Stomach (tissue), 9 donors: ENCODE results near the gene SLIT1. TPM values are rescaled to one million over a fixed set of nuclear protein-coding genes. Genes with fewer than 3 reads are reported as not detected.

Experiments used
- DNase-seq, 2 donors: peaks; one replicate each; pipeline versions ENCODE4 v3.0.0 to v3.0.0-alpha.2; 2013 to 2019
- H3K27ac ChIP-seq, 5 donors: fragments of 200-600 bp in 4 of 5; sonication (generic) in 4 of 5; one replicate each; pipeline ENCODE4 v1.5.1; 2013 to 2019; ENCODE audit warnings: mild to moderate bottlenecking in 1 of 5, moderate library complexity in 1 of 5
- H3K27me3 ChIP-seq, 3 donors: fragments of 200-600 bp; sonication (generic); one replicate each; pipeline ENCODE4 v1.5.1; 2017 to 2019; ENCODE audit warnings: mixed run types in 1 of 3
- H3K36me3 ChIP-seq, 4 donors: fragments of 200-600 bp; sonication (generic); 1 replicate in 3 of 4; 2 replicates in 1 of 4; pipeline ENCODE4 v1.5.1; 2016 to 2019
- H3K4me1 ChIP-seq, 4 donors: fragments of 200-600 bp; sonication (generic); one replicate each; pipeline ENCODE4 v1.5.1; 2016 to 2019
- H3K4me3 ChIP-seq, 4 donors: fragments of 200-600 bp; sonication (generic) in 3 of 4; one replicate each; pipeline ENCODE4 v1.5.1; 2016 to 2019; ENCODE audit warnings: mild to moderate bottlenecking in 1 of 4
- H3K9me3 ChIP-seq, 4 donors: fragments of 200-600 bp; sonication (generic); one replicate each; pipeline ENCODE4 v1.5.1; 2016 to 2019
- EP300 ChIP-seq: sonication (generic); formaldehyde crosslinking; IDR thresholded peaks from one replicate; pipeline ENCODE4 v1.6.1; 2017; ENCODE audit warnings: antibody characterized with exemption
- POLR2A ChIP-seq, 4 donors: fragments of 450-650 bp; IDR thresholded peaks; one replicate each; pipeline ENCODE4 v1.6.1; 2016; ENCODE audit warnings: antibody characterized with exemption in 4 of 4, control low read depth in 2 of 4, mild to moderate bottlenecking in 1 of 4, moderate library complexity in 1 of 4
- POLR2AphosphoS5 ChIP-seq, 3 donors: sonication (generic); formaldehyde crosslinking; IDR thresholded peaks; one replicate each; pipeline ENCODE4 v1.6.1; 2016; ENCODE audit warnings: antibody characterized with exemption in 3 of 3
- WGBS, 5 donors: extraction: QIAGEN DNeasy Blood & Tissue Kit in 3 of 5; methylation state at CpG; one replicate each; pipeline versions ENCODE4 v1.1.5 to v1.1.7; 2013 to 2018; 5-methylcytosine and 5-hydroxymethylcytosine counted together
- intact Hi-C: fragments of 100-400 bp; cut with DNase I; formaldehyde crosslinking; loops from one replicate; pipeline ENCODE4 v1.15.1; 2023; ENCODE audit warnings: low total_unique reads
- polyA plus RNA-seq, 3 donors: library from polyadenylated mRNA; stranded (reverse); fragments of 200-250 nt; gene quantifications; one replicate each; pipeline ENCODE4 v1.2.3, GENCODE V29; 2013
- total RNA-seq, 5 donors: library from RNA; depleted of rRNA; stranded (reverse); fragments of >200 nt; gene quantifications; one replicate each; pipeline versions ENCODE4 v1.1.0 to v1.2.3, GENCODE V29; 2014 to 2016
- TF ChIP-seq, protein P1 (sequence below), 7 experiments: fragments of 450-650 bp in 4 of 7; fragments of 200-600 bp in 3 of 7; sonication (generic) in 3 of 7; IDR thresholded peaks; one replicate each; pipeline ENCODE4 v1.5.1; 2016 to 2019; ENCODE audit warnings: antibody characterized with exemption in 7 of 7, control low read depth in 2 of 7, mild to moderate bottlenecking in 1 of 7
- donor health status: healthy with polysubstance abuse.
- donor health status: Bipolar disorder and iron deficiency.
- donor health status: healthy.

SLIT1 gene
- total and polyA plus RNA-seq, 8 donors = under 0.01 to 6.1 (median 0.44) TPM

DNA sequence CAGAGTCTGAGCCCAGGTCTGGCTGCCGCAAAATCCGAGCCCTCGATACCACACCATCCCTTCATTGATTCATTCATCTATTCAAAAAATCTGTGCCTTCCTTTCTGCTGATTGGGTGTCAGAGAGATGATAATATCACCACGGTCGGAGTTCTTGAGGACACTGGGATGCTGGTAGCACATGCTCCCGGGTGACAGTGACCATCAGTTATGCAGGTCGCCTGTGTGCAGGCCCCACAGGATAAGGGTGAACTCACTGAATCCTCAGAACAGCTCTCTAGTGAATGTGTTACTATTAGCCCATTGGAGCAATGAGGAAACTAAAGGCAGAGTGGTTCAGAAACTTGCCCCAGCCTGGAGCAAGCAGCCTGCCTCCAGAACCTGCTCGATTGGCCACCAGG, 145.1 kb downstream of the SLIT1 start:
- DNase-seq = no peak
- no peak for TF ChIP-seq POLR2AphosphoS5 (IDR thresholded peaks at IDR 0.05)
- no peak overlapping the region for H3K4me3 ChIP-seq
- peaks cover 0 to 5% (median 2%) of the 10 kb centered on the region in 4 donors for H3K9me3 ChIP-seq
- no peaks in the 10 kb centered on the region for H3K36me3 ChIP-seq
- no peak overlapping the region for H3K27ac ChIP-seq
- intact Hi-C loops = no loop called here
- H3K27me3 ChIP-seq = no peaks in the 10 kb centered on the region
- WGBS, 5 donors = 85 to 94% (median 89%) methylated on average over 8 of the region's 8 CpGs
- H3K4me1 ChIP-seq = peaks cover 5 to 17% (median 11%) of the 10 kb centered on the region in 4 donors

DNA sequence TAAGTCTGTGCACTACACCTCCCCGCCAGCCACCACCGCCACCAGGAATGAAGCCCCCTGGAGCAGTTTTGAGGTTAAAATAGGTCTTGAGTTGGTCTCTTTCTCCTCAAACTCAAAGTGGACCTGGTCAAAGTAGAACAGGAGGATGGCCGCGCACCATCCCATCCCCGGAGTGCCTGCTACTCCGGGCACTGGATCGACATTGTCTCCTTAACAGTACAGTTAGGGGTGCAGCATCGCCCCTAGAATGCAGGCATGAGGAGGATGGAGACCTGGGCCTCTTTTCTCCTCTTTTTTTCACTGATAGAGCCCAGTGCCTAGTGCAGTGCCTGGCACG, 145.5 kb downstream of the SLIT1 start:
- TF ChIP-seq POLR2A (IDR thresholded peaks at IDR 0.05) = no peak
- TF ChIP-seq, protein P1, sequence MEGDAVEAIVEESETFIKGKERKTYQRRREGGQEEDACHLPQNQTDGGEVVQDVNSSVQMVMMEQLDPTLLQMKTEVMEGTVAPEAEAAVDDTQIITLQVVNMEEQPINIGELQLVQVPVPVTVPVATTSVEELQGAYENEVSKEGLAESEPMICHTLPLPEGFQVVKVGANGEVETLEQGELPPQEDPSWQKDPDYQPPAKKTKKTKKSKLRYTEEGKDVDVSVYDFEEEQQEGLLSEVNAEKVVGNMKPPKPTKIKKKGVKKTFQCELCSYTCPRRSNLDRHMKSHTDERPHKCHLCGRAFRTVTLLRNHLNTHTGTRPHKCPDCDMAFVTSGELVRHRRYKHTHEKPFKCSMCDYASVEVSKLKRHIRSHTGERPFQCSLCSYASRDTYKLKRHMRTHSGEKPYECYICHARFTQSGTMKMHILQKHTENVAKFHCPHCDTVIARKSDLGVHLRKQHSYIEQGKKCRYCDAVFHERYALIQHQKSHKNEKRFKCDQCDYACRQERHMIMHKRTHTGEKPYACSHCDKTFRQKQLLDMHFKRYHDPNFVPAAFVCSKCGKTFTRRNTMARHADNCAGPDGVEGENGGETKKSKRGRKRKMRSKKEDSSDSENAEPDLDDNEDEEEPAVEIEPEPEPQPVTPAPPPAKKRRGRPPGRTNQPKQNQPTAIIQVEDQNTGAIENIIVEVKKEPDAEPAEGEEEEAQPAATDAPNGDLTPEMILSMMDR (IDR thresholded peaks at IDR 0.05) = no peak
- TF ChIP-seq EP300 = no peak
- no peak for TF ChIP-seq POLR2AphosphoS5 (IDR thresholded peaks at IDR 0.05)
- intact Hi-C loops = no loop called here
- Histone ChIP-seq H3K27me3 (peaks cover 0 to under 1% (median 0%) of the 10 kb centered on the region in 3 donors), H3K36me3 (no peaks in the 10 kb centered on the region), H3K9me3 (peaks cover 0 to 5% (median 2%) of the 10 kb centered on the region in 4 donors), H3K4me1 (peaks cover 5 to 17% (median 11%) of the 10 kb centered on the region in 4 donors), H3K27ac (no peak overlapping the region), H3K4me3 (no peak overlapping the region)
- DNase-seq = no peak
- WGBS, 5 donors = 92 to 96% (median 94%) methylated on average over 7 to 9 of the region's 9 CpGs

DNA sequence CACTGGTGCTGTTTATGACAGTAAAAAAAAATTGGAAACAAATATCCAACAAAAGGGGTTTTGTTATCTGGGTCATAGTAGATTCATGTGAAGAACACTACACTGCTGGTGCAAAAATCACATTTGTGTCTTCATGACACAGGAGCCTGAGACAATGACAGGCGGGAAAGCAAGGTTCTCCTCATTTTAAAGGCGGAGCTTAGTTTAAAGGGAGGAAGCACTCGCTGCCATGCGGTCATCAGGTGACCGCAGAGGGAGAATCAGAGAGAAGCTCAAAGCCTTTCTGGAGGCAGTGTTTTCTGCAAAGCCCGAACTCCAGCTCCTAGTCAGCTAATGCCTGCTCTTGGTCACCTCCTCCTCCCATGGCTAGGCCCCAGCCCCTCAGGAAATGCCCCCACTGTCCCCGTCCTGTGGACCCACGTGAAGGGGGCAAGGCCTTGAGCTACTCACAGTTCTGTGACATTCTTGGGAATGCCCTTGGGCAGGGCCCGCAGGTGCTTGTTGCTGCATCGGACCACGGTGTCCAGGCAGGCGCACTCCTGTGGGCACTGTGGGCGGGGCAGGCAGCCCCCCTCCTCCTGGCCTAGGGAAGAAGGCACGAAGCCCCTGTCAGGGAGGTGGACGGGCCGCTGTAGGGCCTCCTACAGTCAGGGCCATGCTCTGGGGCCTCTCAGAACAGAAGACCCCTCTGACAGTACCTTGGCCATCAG, 146.1 kb downstream of the SLIT1 start:
- no peak overlapping the region for H3K27ac ChIP-seq
- intact Hi-C loops = no loop called here
- no peaks in the 10 kb centered on the region for H3K36me3 ChIP-seq
- peaks cover 0 to 2% (median 0%) of the 10 kb centered on the region in 4 donors for H3K9me3 ChIP-seq
- no peak for TF ChIP-seq POLR2A (IDR thresholded peaks at IDR 0.05)
- TF ChIP-seq EP300 = no peak
- no peak for TF ChIP-seq POLR2AphosphoS5 (IDR thresholded peaks at IDR 0.05)
- TF ChIP-seq, protein P1 (IDR thresholded peaks at IDR 0.05) = no peak
- DNase-seq = no peak
- peaks cover 0 to 6% (median 0%) of the 10 kb centered on the region in 3 donors for H3K27me3 ChIP-seq
- no peak overlapping the region for H3K4me3 ChIP-seq
- WGBS, 5 donors = 79 to 91% (median 85%) methylated on average over 9 to 16 of the region's 16 CpGs
- H3K4me1 ChIP-seq = peaks cover 5 to 17% (median 11%) of the 10 kb centered on the region in 4 donors

DNA sequence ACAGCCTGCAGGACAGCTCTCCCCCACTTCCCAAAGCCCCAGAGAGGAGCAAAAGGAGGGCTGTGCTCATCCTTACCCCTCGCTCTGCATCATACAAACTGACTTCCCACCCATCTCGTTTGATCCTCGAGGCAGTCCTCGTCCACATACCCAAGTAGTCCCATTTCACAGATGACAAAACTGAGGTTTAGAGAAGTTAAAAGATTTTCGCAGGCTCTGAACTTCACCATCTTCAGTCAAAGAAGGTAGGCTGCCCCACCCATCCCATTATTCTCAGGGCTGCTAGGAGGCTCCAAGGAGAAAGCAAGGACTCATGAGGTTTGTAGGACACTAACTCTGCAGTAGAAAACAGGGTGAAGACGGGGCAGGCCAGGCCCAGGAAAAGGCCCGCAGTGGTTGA, 147.1 kb downstream of the SLIT1 start:
- H3K4me1 ChIP-seq = peaks cover 5 to 17% (median 11%) of the 10 kb centered on the region in 4 donors
- H3K27ac ChIP-seq = no peak overlapping the region
- H3K36me3 ChIP-seq = no peaks in the 10 kb centered on the region
- intact Hi-C loops = no loop called here
- TF ChIP-seq POLR2A (IDR thresholded peaks at IDR 0.05) (no peak), EP300 (no peak), POLR2AphosphoS5 (IDR thresholded peaks at IDR 0.05) (no peak)
- TF ChIP-seq, protein P1 (IDR thresholded peaks at IDR 0.05) = no peak
- whole genome bisulfite sequencing, 5 donors = 91 to 98% (median 92%) methylated on average over 7 of the region's 7 CpGs
- DNase-seq = no peak
- H3K4me3 ChIP-seq = no peak overlapping the region
- no peaks in the 10 kb centered on the region for H3K9me3 ChIP-seq
- peaks cover 0 to 9% (median 0%) of the 10 kb centered on the region in 3 donors for H3K27me3 ChIP-seq
